Stomach smooth muscle (tissue), 2 donors: ENCODE data around the gene APOLD1.
"Not testable (repeated sequence)": the region's sequence is repeated elsewhere in the genome, so short reads cannot be mapped to it uniquely, and the experiment has no call there.

Source experiments
- H3K27ac ChIP-seq: one replicate; pipeline ENCODE4 v1.7.0; 2013; ENCODE audit warnings: mild to moderate bottlenecking, low read length, inconsistent platforms
- H3K27me3 ChIP-seq, 2 donors: one replicate each; pipeline ENCODE4 v1.7.0; 2013; ENCODE audit warnings: low read length in 2 of 2; ENCODE audit not compliant: insufficient read depth in 2 of 2, control insufficient read depth in 1 of 2
- H3K36me3 ChIP-seq, 2 donors: one replicate each; pipeline ENCODE4 v1.7.0; 2013; ENCODE audit warnings: low read length in 2 of 2; ENCODE audit not compliant: control insufficient read depth in 2 of 2, insufficient read depth in 2 of 2
- H3K4me1 ChIP-seq: one replicate; pipeline ENCODE4 v1.7.0; 2013; ENCODE audit warnings: low read length; ENCODE audit not compliant: control insufficient read depth, insufficient read depth
- H3K4me3 ChIP-seq, 2 donors: one replicate each; pipeline ENCODE4 v1.7.0; 2013; ENCODE audit warnings: low read length in 2 of 2
- H3K9ac ChIP-seq, 2 donors: one replicate each; pipeline ENCODE4 v1.7.0; 2013; ENCODE audit warnings: low read length in 2 of 2, mild to moderate bottlenecking in 1 of 2
- H3K9me3 ChIP-seq, 2 donors: one replicate each; pipeline ENCODE4 v1.7.0; 2013; ENCODE audit warnings: low read length in 2 of 2; ENCODE audit not compliant: control insufficient read depth in 2 of 2
- donor health status: healthy.
- donor health status: Pancreatic carcinoma.

APOLD1 gene

GRCh38 chr12:12784911-12785814 is at the start of gene APOLD1:
Gene APOLD1 (plus strand): TSS chr12:12785659. CDS start chr12:12785692, 33 bp downstream.
- Histone ChIP-seq H3K9ac (peak within 1 kb of the TSS; percentile 72 to 75), H3K9me3 (no peaks in the 10 kb centered on the region), H3K4me1 (peaks cover 26% of the 10 kb centered on the region), H3K27ac (peak within 1 kb of the TSS; percentile 80), H3K4me3 (peak within 1 kb of the TSS; percentile 68 to 81), H3K36me3 (no peaks in the 10 kb centered on the region), H3K27me3 (no peaks in the 10 kb centered on the region)

- H3K27me3 ChIP-seq, result no peaks in the 10 kb centered on the region
- peak overlapping the region; percentile 53 for H3K27ac ChIP-seq
- no peaks in the 10 kb centered on the region for H3K36me3 ChIP-seq
- peak overlapping the region in 1 of 2 donors; percentile 60 for H3K4me3 ChIP-seq
- H3K9me3 ChIP-seq, result no peaks in the 10 kb centered on the region
- peaks cover 16% of the 10 kb centered on the region for H3K4me1 ChIP-seq
- peak overlapping the region in 1 of 2 donors; percentile 42 for H3K9ac ChIP-seq
Observed at GRCh38 chr12:12736759-12737676, 48.4 kb upstream of the APOLD1 start.

GRCh38 chr12:12738152-12738551 is 47.3 kb upstream of the APOLD1 start:
- not testable (repeated sequence) for H3K9me3 ChIP-seq, H3K4me3 ChIP-seq, H3K9ac ChIP-seq, H3K36me3 ChIP-seq, H3K27ac ChIP-seq, H3K27me3 ChIP-seq
- H3K4me1 ChIP-seq, result peaks cover 16% of the 10 kb centered on the region

- peak overlapping the region in 1 of 2 donors; percentile 22 for H3K4me3 ChIP-seq
- H3K4me1 ChIP-seq, result peaks cover 7% of the 10 kb centered on the region
- H3K27ac ChIP-seq, result peak overlapping the region; percentile 1
- H3K27me3 ChIP-seq, result no peaks in the 10 kb centered on the region
- H3K36me3 ChIP-seq, result no peaks in the 10 kb centered on the region
- no peaks in the 10 kb centered on the region for H3K9me3 ChIP-seq
- H3K9ac ChIP-seq, result peak overlapping the region in 1 of 2 donors; percentile 47
Observed at GRCh38 chr12:12741660-12742059, 43.8 kb upstream of the APOLD1 start.

GRCh38 chr12:12744546-12745305 is 40.7 kb upstream of the APOLD1 start:
- H3K4me3 ChIP-seq, result no peak overlapping the region
- H3K27me3 ChIP-seq, result no peaks in the 10 kb centered on the region
- no peaks in the 10 kb centered on the region for H3K9me3 ChIP-seq
- no peaks in the 10 kb centered on the region for H3K36me3 ChIP-seq
- no peak overlapping the region for H3K9ac ChIP-seq
- H3K27ac ChIP-seq, result no peak overlapping the region
- peaks cover 3% of the 10 kb centered on the region for H3K4me1 ChIP-seq

- H3K9ac ChIP-seq, result no peak overlapping the region
- no peak overlapping the region for H3K27ac ChIP-seq
- no peaks in the 10 kb centered on the region for H3K9me3 ChIP-seq
- H3K4me3 ChIP-seq, result no peak overlapping the region
- H3K4me1 ChIP-seq, result peaks cover 3% of the 10 kb centered on the region
- no peaks in the 10 kb centered on the region for H3K27me3 ChIP-seq
- H3K36me3 ChIP-seq, result no peaks in the 10 kb centered on the region
Observed at GRCh38 chr12:12745576-12746211, 39.8 kb upstream of the APOLD1 start.

GRCh38 chr12:12747278-12747677 is 38.2 kb upstream of the APOLD1 start:
- H3K9me3 ChIP-seq, result no peaks in the 10 kb centered on the region
- H3K27ac ChIP-seq, result no peak overlapping the region

GRCh38 chr12:12748044-12748443 is 37.4 kb upstream of the APOLD1 start:
- no peaks in the 10 kb centered on the region for H3K27me3 ChIP-seq
- no peaks in the 10 kb centered on the region for H3K9me3 ChIP-seq
- no peak overlapping the region for H3K9ac ChIP-seq
- H3K27ac ChIP-seq, result no peak overlapping the region
- no peak overlapping the region for H3K4me3 ChIP-seq
- no peaks in the 10 kb centered on the region for H3K4me1 ChIP-seq
- no peaks in the 10 kb centered on the region for H3K36me3 ChIP-seq

More at GRCh38 chr12:12747278-12747677, 38.2 kb upstream of the APOLD1 start:
- Histone ChIP-seq H3K4me3 (no peak overlapping the region), H3K36me3 (no peaks in the 10 kb centered on the region), H3K9ac (no peak overlapping the region), H3K27me3 (no peaks in the 10 kb centered on the region), H3K4me1 (no peaks in the 10 kb centered on the region)

- Histone ChIP-seq H3K36me3 (no peaks in the 10 kb centered on the region), H3K4me3 (no peak overlapping the region), H3K9me3 (no peaks in the 10 kb centered on the region), H3K27ac (no peak overlapping the region), H3K27me3 (no peaks in the 10 kb centered on the region), H3K4me1 (no peaks in the 10 kb centered on the region), H3K9ac (no peak overlapping the region)
Observed at GRCh38 chr12:12749433-12749832, 36.0 kb upstream of the APOLD1 start.

GRCh38 chr12:12755923-12756322 is 29.5 kb upstream of the APOLD1 start:
- no peaks in the 10 kb centered on the region for H3K36me3 ChIP-seq
- no peaks in the 10 kb centered on the region for H3K27me3 ChIP-seq
- no peaks in the 10 kb centered on the region for H3K4me1 ChIP-seq
- H3K9me3 ChIP-seq, result no peaks in the 10 kb centered on the region
- no peak overlapping the region for H3K27ac ChIP-seq
- no peak overlapping the region for H3K4me3 ChIP-seq
- H3K9ac ChIP-seq, result no peak overlapping the region
